Stomach (tissue), 9 donors: Measurements from ENCODE around the gene RUFY1. TPM values are rescaled to one million over a fixed set of nuclear protein-coding genes. Genes with fewer than 3 reads are reported as not detected.

Source experiments
- DNase-seq, 2 donors: peaks; one replicate each; pipeline versions ENCODE4 v3.0.0 to v3.0.0-alpha.2; 2013 to 2019
- H3K27ac ChIP-seq, 5 donors: fragments of 200-600 bp in 4 of 5; sonication (generic) in 4 of 5; one replicate each; pipeline ENCODE4 v1.5.1; 2013 to 2019; ENCODE audit warnings: mild to moderate bottlenecking in 1 of 5, moderate library complexity in 1 of 5
- H3K27me3 ChIP-seq, 3 donors: fragments of 200-600 bp; sonication (generic); one replicate each; pipeline ENCODE4 v1.5.1; 2017 to 2019; ENCODE audit warnings: mixed run types in 1 of 3
- H3K36me3 ChIP-seq, 4 donors: fragments of 200-600 bp; sonication (generic); 1 replicate in 3 of 4; 2 replicates in 1 of 4; pipeline ENCODE4 v1.5.1; 2016 to 2019
- H3K4me1 ChIP-seq, 4 donors: fragments of 200-600 bp; sonication (generic); one replicate each; pipeline ENCODE4 v1.5.1; 2016 to 2019
- H3K4me3 ChIP-seq, 4 donors: fragments of 200-600 bp; sonication (generic) in 3 of 4; one replicate each; pipeline ENCODE4 v1.5.1; 2016 to 2019; ENCODE audit warnings: mild to moderate bottlenecking in 1 of 4
- H3K9me3 ChIP-seq, 4 donors: fragments of 200-600 bp; sonication (generic); one replicate each; pipeline ENCODE4 v1.5.1; 2016 to 2019
- CTCF ChIP-seq, 7 experiments: fragments of 450-650 bp in 4 of 7; fragments of 200-600 bp in 3 of 7; sonication (generic) in 3 of 7; IDR thresholded peaks; one replicate each; pipeline ENCODE4 v1.5.1; 2016 to 2019; ENCODE audit warnings: antibody characterized with exemption in 7 of 7, control low read depth in 2 of 7, mild to moderate bottlenecking in 1 of 7
- EP300 ChIP-seq: sonication (generic); formaldehyde crosslinking; IDR thresholded peaks from one replicate; pipeline ENCODE4 v1.6.1; 2017; ENCODE audit warnings: antibody characterized with exemption
- POLR2A ChIP-seq, 4 donors: fragments of 450-650 bp; IDR thresholded peaks; one replicate each; pipeline ENCODE4 v1.6.1; 2016; ENCODE audit warnings: antibody characterized with exemption in 4 of 4, control low read depth in 2 of 4, mild to moderate bottlenecking in 1 of 4, moderate library complexity in 1 of 4
- POLR2AphosphoS5 ChIP-seq, 3 donors: sonication (generic); formaldehyde crosslinking; IDR thresholded peaks; one replicate each; pipeline ENCODE4 v1.6.1; 2016; ENCODE audit warnings: antibody characterized with exemption in 3 of 3
- WGBS, 5 donors: extraction: QIAGEN DNeasy Blood & Tissue Kit in 3 of 5; methylation state at CpG; one replicate each; pipeline versions ENCODE4 v1.1.5 to v1.1.7; 2013 to 2018; 5-methylcytosine and 5-hydroxymethylcytosine counted together
- intact Hi-C: fragments of 100-400 bp; cut with DNase I; formaldehyde crosslinking; loops from one replicate; pipeline ENCODE4 v1.15.1; 2023; ENCODE audit warnings: low total_unique reads
- polyA plus RNA-seq, 3 donors: library from polyadenylated mRNA; stranded (reverse); fragments of 200-250 nt; gene quantifications; one replicate each; pipeline ENCODE4 v1.2.3, GENCODE V29; 2013
- total RNA-seq, 5 donors: library from RNA; depleted of rRNA; stranded (reverse); fragments of >200 nt; gene quantifications; one replicate each; pipeline versions ENCODE4 v1.1.0 to v1.2.3, GENCODE V29; 2014 to 2016
- donor health status: healthy with polysubstance abuse.
- donor health status: Bipolar disorder and iron deficiency.
- donor health status: healthy.

Gene RUFY1
- total and polyA plus RNA-seq, 8 donors: 26.0 to 128 (median 41.8) TPM

- Histone ChIP-seq H3K27me3 (no peaks in the 10 kb centered on the region), H3K4me1 (no peaks in the 10 kb centered on the region), H3K27ac (no peak overlapping the region), H3K9me3 (no peaks in the 10 kb centered on the region), H3K36me3 (no peaks in the 10 kb centered on the region), H3K4me3 (no peak overlapping the region)
- TF ChIP-seq POLR2AphosphoS5 (IDR thresholded peaks at IDR 0.05) (no peak), POLR2A (IDR thresholded peaks at IDR 0.05) (no peak), EP300 (no peak), CTCF (IDR thresholded peaks at IDR 0.05) (no peak)
- 43 to 56% (median 44%) methylated on average over 17 of the region's 17 CpGs for WGBS, 5 donors
- intact Hi-C loops: no loop called here
- DNase-seq: no peak
These were observed 45.6 kb upstream of the RUFY1 start for GRCh38 chr5:179504600-179505396.

- 81 to 88% (median 86%) methylated on average over 10 to 12 of the region's 12 CpGs for WGBS, 5 donors
- no peaks in the 10 kb centered on the region for H3K9me3 ChIP-seq
- TF ChIP-seq POLR2A (IDR thresholded peaks at IDR 0.05): no peak
- no peak for TF ChIP-seq CTCF (IDR thresholded peaks at IDR 0.05)
- TF ChIP-seq EP300: no peak
- no peak for TF ChIP-seq POLR2AphosphoS5 (IDR thresholded peaks at IDR 0.05)
- intact Hi-C loops: no loop called here
- H3K27ac ChIP-seq: no peak overlapping the region
- no peak for DNase-seq
- H3K4me1 ChIP-seq: no peaks in the 10 kb centered on the region
- H3K36me3 ChIP-seq: no peaks in the 10 kb centered on the region
- no peaks in the 10 kb centered on the region for H3K27me3 ChIP-seq
- H3K4me3 ChIP-seq: no peak overlapping the region
These were observed 44.6 kb upstream of the RUFY1 start for GRCh38 chr5:179505636-179506261.

- Histone ChIP-seq H3K9me3 (no peaks in the 10 kb centered on the region), H3K27me3 (peaks cover 0 to 6% (median 0%) of the 10 kb centered on the region in 3 donors), H3K27ac (no peak overlapping the region), H3K4me3 (no peak overlapping the region), H3K36me3 (no peaks in the 10 kb centered on the region), H3K4me1 (no peaks in the 10 kb centered on the region)
- 16 to 61% (median 33%) methylated on average over 4 of the region's 4 CpGs for WGBS, 5 donors
- intact Hi-C loops: no loop called here
- DNase-seq: no peak
- TF ChIP-seq POLR2A (IDR thresholded peaks at IDR 0.05) (no peak), EP300 (no peak), POLR2AphosphoS5 (IDR thresholded peaks at IDR 0.05) (no peak)
These were observed 41.1 kb upstream of the RUFY1 start for GRCh38 chr5:179509239-179509638.

GRCh38 chr5:179509845-179510244 lies 40.5 kb upstream of the RUFY1 start:
- Histone ChIP-seq H3K27ac (no peak overlapping the region), H3K9me3 (no peaks in the 10 kb centered on the region), H3K36me3 (no peaks in the 10 kb centered on the region), H3K4me1 (no peaks in the 10 kb centered on the region), H3K27me3 (peaks cover 0 to 6% (median 0%) of the 10 kb centered on the region in 3 donors), H3K4me3 (no peak overlapping the region)
- no peak for DNase-seq
- TF ChIP-seq POLR2AphosphoS5 (IDR thresholded peaks at IDR 0.05) (no peak), CTCF (IDR thresholded peaks at IDR 0.05) (no peak)
- 57 to 76% (median 60%) methylated on average over 1 of the region's 1 CpG for WGBS, 5 donors
- intact Hi-C loops: no loop called here
